NCI-H2107 treated with DMSO at 0.1 percent for 48 hours (cell line): Measurements from ENCODE around the gene INVS.

Experiments used
- DNase-seq: peaks from one replicate; lab custom pipeline; 2025; ENCODE audit not compliant: unreplicated experiment; lab: John Stamatoyannopoulos, UW

Gene INVS

DNA sequence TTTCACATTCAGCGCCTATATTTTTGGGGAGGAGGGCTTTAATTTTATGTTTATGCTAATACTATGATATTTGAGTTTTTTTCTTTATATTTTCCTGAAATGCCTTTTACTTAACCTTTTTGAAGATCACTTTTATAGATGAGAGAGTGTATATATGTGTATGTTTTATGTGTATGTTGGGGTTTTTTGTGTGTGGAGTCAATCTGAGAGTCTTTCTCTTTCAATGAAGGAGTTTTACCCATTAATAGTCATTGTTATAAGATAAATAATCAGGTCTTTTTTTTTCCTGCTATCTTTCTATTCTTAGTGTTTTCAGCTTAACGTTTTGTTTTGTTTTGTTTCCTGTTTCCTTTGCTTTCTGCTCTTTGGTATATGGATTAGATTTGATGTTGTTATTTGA, 141.5 kb downstream of the INVS start:
- DNase-seq = no peak

GRCh38 chr9:100267211-100267610, 168.2 kb downstream of the INVS start:
- no peak for DNase-seq

DNA sequence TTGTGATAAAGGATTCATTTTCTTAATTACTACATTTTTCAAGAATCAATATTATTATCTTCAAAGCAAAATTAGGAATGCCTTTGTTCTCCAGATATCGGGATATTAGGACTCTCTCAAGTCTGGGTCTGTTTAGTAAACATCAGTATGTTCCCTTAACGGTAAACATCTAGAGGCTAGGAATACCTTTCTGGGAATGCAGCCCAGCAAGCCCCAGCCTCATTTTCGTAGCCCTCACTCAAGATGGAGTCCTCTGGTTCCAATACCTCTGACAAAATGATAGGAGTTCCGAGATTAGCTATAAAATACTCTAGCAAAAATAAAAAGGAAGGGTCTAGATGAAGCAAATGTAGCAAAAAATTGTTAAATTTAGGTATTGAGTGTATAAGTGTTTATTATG, 169.2 kb downstream of the INVS start:
- DNase-seq = no peak

- DNase-seq = no peak
Measured at GRCh38 chr9:100269656-100270055, 170.6 kb downstream of the INVS start.

DNA sequence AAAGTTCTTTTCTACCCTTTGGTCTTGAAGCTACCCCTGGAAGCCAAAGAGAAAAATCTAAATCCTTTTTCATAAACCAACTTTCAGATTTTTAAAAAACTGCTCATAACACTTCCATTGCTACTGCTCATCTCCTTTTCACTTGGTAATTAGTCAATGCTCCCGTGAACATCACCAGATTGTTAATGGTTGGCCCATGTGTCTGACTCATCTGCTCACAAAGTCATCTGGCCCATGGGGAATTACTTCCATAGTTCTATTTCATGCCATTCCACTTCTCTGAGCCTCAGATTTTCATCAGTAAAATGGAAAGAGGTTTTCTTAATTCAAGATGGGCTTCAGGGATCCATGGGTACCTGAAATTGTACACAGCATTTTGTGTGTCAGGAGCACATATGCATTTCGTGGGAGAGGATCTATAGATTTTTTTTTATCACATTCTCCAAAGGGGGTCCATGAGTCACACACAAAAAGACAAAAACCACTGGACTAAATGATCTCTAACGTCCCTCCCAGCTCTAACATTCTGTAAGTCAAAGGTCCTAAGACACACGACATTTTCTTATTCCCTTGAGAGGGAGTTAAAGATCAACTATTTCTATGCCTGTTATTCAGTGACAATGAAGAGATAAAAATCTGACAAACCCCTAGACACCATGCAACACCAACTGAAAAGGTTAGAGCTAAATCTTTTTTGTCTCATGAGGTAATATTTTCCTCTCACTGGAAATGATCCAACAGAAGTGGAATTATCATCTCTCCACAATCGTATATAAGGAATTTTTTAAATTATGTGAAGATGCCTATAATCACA, 178.3 kb downstream of the INVS start:
- DNase-seq = no peak

DNA sequence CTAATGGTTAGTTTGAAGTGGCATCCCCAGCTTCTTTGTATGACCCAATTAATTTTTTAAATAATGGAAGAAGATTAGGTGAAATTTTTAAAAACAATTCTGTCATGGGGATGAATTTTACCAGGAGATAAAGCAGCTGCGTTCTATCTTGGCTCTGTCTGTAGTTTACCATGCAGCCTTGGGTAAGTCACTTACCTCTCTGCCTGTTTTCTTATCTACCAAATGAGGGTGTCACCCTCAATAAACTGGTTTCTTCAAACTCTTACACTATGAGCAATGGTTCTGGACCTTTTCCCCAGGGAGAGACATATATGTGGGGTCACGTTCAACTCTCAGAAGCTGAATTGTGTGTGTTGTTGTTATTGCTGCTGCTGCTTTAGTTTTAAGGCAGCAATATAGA, 182.0 kb downstream of the INVS start:
- DNase-seq = no peak

GRCh38 chr9:100281676-100282387, 182.8 kb downstream of the INVS start:
- DNase-seq = no peak

GRCh38 chr9:100282388-100282719, 183.3 kb downstream of the INVS start:
- DNase-seq = no peak

- DNase-seq = no peak
Measured at GRCh38 chr9:100284247-100284646, 185.2 kb downstream of the INVS start.

DNA sequence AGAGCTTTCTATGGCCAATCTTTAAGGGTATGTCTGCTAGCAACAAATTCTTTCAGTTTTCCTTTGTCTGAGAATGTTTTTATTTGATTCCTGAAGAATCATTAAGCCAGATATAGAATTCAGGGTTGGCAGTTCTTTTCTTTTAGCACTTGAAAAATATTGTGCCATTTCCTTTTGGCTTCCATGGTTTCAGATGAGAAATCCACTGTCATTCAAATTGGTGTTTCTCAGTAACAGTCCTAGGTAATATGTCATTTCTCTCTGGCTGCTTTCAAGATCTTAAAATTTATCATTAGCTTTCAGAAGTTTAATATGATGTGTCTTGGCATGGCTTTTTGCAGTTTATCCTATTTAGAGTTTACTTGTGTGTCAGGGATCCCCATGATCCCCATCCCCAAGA, 186.0 kb downstream of the INVS start:
- DNase-seq = no peak

GRCh38 chr9:100285601-100286000, 186.6 kb downstream of the INVS start:
- DNase-seq = no peak

- DNase-seq = no peak
Measured at GRCh38 chr9:100286257-100286656, 187.2 kb downstream of the INVS start.

GRCh38 chr9:100287186-100287585, 188.1 kb downstream of the INVS start:
- DNase-seq = no peak

- no peak for DNase-seq
Measured at GRCh38 chr9:100290714-100291113, 191.7 kb downstream of the INVS start.

GRCh38 chr9:100292414-100292813, 193.4 kb downstream of the INVS start:
- DNase-seq = no peak

GRCh38 chr9:100294341-100294740, 195.3 kb downstream of the INVS start:
- no peak for DNase-seq

DNA sequence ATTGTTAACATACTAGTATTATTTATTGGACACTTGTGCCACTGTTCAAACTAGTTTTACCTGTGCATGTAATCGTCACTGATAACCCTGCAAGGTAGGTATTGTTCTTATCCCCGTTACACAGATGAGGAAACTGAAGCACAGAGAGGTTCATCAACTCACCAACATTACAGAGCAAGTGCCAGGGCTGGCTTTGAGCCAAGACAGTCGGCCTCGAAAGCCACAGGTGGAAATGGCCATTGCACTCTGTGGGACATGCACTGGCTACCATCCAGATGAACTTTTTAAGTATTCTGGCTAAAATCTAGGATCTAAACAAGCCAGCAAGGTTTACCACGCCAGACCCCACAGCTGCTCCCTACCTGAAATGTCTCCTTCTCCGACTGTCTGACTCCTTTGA, 195.8 kb downstream of the INVS start:
- no peak for DNase-seq

DNA sequence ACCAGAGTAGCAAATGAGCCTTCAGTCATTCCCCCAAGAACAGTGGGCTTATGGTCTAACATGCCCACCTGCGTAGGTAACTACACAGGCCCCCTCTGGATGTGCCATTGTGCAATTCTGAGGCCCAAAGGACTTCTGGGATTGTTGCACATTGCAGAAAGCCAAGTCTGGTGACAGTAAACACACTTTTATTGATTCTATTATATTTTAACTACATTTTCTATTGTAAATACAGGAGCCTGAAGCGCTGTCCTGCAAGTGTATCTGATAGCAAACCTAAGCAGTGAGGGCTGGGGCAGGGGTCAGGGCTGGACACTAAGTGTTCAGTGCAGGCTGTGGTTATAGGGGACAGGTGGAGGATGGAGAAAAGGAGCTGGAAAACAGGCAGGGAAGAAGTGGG, 196.2 kb downstream of the INVS start:
- no peak for DNase-seq

- DNase-seq = no peak
Measured at GRCh38 chr9:100296407-100296806, 197.4 kb downstream of the INVS start.

GRCh38 chr9:100298378-100298777, 199.3 kb downstream of the INVS start:
- no peak for DNase-seq

DNA sequence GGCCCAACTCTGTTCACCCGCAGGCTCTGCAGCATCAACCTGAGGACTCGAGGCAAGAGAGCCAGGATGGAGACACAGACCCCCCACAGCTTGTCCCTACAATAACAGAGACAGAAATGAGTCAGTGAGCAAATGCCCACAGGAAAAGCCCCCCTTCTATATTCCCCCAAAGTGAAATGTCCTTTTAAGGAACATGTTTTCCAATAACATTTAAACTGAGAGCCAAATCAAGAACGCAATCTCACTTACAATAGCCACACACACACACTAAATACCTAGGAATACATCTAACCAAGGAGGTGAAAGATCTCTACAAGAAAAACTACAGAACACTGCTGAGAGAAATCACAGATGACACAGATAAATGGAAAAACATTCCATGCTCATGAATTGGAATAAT, 204.7 kb downstream of the INVS start:
- no peak for DNase-seq

DNA sequence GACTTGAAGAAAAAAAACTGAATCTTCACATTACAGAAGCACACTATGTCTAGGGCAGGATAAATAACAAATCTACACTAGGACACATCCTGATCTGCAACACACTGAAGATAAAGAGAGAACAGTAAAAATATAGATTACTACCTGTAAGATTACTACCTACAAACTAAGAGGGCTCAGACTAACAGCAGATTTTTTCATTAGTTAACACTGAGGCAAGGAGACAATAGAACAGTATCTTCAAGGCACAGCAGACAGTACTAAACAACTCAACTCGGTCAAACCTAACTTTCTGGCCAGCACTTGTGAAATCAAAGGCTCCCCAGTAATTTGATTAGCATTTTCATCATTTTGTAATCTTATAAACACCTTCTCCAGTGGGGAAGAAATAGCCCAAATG, 207.2 kb downstream of the INVS start:
- no peak for DNase-seq

DNA sequence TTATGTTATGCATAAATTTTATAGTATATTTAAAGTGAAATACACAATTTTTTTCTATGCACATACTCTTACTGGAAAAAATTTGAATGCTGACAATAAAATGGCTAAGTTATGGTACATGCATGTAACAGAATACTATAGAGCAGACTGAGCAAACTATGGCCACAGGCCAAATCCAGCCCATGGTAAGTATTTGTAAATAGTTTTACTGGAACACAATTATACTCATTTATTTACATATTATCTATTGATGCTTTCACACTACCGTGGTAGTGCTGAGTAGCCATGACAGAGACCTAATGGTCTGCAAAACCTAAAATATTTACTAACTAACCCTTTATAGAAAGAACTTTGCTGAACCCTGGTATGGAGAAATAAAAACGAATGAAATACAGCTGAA, 208.0 kb downstream of the INVS start:
- DNase-seq = no peak
